ENCODE data around the gene SRRD.

- TF ChIP-seq, protein P1, sequence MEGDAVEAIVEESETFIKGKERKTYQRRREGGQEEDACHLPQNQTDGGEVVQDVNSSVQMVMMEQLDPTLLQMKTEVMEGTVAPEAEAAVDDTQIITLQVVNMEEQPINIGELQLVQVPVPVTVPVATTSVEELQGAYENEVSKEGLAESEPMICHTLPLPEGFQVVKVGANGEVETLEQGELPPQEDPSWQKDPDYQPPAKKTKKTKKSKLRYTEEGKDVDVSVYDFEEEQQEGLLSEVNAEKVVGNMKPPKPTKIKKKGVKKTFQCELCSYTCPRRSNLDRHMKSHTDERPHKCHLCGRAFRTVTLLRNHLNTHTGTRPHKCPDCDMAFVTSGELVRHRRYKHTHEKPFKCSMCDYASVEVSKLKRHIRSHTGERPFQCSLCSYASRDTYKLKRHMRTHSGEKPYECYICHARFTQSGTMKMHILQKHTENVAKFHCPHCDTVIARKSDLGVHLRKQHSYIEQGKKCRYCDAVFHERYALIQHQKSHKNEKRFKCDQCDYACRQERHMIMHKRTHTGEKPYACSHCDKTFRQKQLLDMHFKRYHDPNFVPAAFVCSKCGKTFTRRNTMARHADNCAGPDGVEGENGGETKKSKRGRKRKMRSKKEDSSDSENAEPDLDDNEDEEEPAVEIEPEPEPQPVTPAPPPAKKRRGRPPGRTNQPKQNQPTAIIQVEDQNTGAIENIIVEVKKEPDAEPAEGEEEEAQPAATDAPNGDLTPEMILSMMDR (IDR thresholded peaks at IDR 0.05) = no peak
- no peak for TF ChIP-seq POLR2AphosphoS5 (IDR thresholded peaks at IDR 0.05; ENCODE audit: low read depth, low read length)
These were observed 17.5 kb upstream of the SRRD start for GRCh38 chr22:26466196-26466595.

Data from Panc1 (cell line).